Upper lobe of right lung (tissue), 1 donor: ENCODE data around the gene RGCC. TPM values are rescaled to one million over a fixed set of nuclear protein-coding genes. Genes with fewer than 3 reads are reported as not detected.

Experiments used
- ATAC-seq: fragments of 200-7000 bp; cut with Tn5 transposase; one replicate; pipeline ENCODE4 v1.9.1; 2020; ENCODE audit warnings: mild to moderate bottlenecking, moderate library complexity
- DNase-seq: peaks from one replicate; pipeline ENCODE4 v3.0.0-alpha.2; 2020
- H3K27ac ChIP-seq: fragments of 200-600 bp; one replicate; pipeline ENCODE4 v1.8.0; 2022
- H3K27me3 ChIP-seq: fragments of 200-600 bp; one replicate; pipeline ENCODE4 v1.8.0; 2022; ENCODE audit warnings: mild to moderate bottlenecking
- H3K36me3 ChIP-seq: fragments of 200-600 bp; one replicate; pipeline ENCODE4 v1.8.0; 2022
- H3K4me1 ChIP-seq: fragments of 200-600 bp; one replicate; pipeline ENCODE4 v1.8.0; 2022
- H3K4me3 ChIP-seq: fragments of 200-600 bp; one replicate; pipeline ENCODE4 v1.8.0; 2022; ENCODE audit warnings: mild to moderate bottlenecking
- H3K9me3 ChIP-seq: fragments of 200-600 bp; one replicate; pipeline ENCODE4 v1.8.0; 2022
- intact Hi-C: fragments of 100-400 bp; cut with DNase I; formaldehyde crosslinking; loops from one replicate; pipeline ENCODE4 v1.11.0; 2022
- total RNA-seq: library from RNA; stranded (reverse); fragmentation: NEBNext Ultra II Directional; extraction: Animal tissue kit (Norgen Biotek cat#: 25700); gene quantifications from one replicate; pipeline ENCODE4 v1.2.1, GENCODE V29; 2021
- TF ChIP-seq, protein P1 (sequence below): fragments of 200-600 bp; IDR thresholded peaks from one replicate; pipeline ENCODE4 v1.8.0; 2022; ENCODE audit warnings: antibody characterized with exemption
- donor health status: DM: no; HTN: yes; CAD: no; lungs with severe emphysema.

Gene RGCC
- total RNA-seq, 1 donor from 2014 or later: 752 TPM

DNA sequence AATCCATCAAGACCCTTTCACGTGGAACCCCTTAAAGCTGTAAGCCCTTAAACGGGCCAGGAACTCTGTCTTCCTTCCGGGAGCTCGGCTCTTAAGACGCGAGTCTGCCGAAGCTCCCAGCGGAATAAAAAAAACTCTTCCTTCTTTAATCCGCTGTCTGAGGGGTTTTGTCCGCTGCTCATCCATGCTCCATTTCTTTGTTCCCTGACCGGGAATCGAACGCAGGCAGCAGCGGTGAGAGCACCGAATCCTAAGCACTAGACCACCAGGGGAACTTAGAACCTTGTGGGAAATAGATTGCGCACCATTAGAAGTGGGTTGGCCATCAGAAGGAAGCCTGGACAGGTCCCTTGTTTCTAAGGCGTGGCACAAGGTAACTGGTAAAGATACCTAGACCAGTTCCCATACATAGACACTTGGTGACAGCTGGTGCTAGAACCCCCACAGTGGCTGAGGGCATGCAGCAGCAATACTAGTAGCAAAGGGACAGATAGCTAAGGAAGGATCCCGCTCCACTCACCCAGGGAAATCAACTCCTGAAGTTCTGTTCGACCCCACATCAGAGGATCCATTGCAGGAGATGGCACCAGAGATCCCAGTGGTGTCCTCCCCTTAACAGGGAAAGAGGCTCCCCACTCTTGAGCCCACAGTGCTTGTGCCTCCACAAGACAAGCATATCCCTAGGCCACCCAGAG is 1.5 kb upstream of the RGCC start:
- Histone ChIP-seq H3K36me3 (peaks cover 19% of the 10 kb centered on the region), H3K4me3 (no peak overlapping the region), H3K4me1 (no peaks in the 10 kb centered on the region), H3K27me3 (no peaks in the 10 kb centered on the region), H3K9me3 (no peaks in the 10 kb centered on the region), H3K27ac (no peak overlapping the region)
- TF ChIP-seq, protein P1, sequence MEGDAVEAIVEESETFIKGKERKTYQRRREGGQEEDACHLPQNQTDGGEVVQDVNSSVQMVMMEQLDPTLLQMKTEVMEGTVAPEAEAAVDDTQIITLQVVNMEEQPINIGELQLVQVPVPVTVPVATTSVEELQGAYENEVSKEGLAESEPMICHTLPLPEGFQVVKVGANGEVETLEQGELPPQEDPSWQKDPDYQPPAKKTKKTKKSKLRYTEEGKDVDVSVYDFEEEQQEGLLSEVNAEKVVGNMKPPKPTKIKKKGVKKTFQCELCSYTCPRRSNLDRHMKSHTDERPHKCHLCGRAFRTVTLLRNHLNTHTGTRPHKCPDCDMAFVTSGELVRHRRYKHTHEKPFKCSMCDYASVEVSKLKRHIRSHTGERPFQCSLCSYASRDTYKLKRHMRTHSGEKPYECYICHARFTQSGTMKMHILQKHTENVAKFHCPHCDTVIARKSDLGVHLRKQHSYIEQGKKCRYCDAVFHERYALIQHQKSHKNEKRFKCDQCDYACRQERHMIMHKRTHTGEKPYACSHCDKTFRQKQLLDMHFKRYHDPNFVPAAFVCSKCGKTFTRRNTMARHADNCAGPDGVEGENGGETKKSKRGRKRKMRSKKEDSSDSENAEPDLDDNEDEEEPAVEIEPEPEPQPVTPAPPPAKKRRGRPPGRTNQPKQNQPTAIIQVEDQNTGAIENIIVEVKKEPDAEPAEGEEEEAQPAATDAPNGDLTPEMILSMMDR: no peak
- DNase-seq (no peak), ATAC-seq (no peak)
- intact Hi-C loops: no loop called here

GRCh38 chr13:41457589-41458186 is 338 bp downstream of the RGCC start:
- Histone ChIP-seq H3K4me1 (no peaks in the 10 kb centered on the region), H3K36me3 (peaks cover 36% of the 10 kb centered on the region), H3K27ac (peak overlapping the region; percentile 92), H3K4me3 (peak overlapping the region; percentile 71), H3K27me3 (no peaks in the 10 kb centered on the region), H3K9me3 (no peaks in the 10 kb centered on the region)
- ATAC-seq: peak; percentile 3
- intact Hi-C loops: no loop called here
- peak; percentile 73 for DNase-seq
- TF ChIP-seq, protein P1: no peak

GRCh38 chr13:41458187-41458760 is 924 bp downstream of the RGCC start:
- DNase-seq (peak; percentile 77), ATAC-seq (peak; percentile 6)
- Histone ChIP-seq H3K36me3 (peaks cover 36% of the 10 kb centered on the region), H3K9me3 (no peaks in the 10 kb centered on the region), H3K27ac (peak overlapping the region; percentile 92), H3K4me1 (no peaks in the 10 kb centered on the region), H3K4me3 (peak overlapping the region; percentile 71), H3K27me3 (no peaks in the 10 kb centered on the region)
- intact Hi-C loops: no loop called here
- TF ChIP-seq, protein P1: no peak

GRCh38 chr13:41458761-41459431 is 1.5 kb downstream of the RGCC start:
- H3K4me1 ChIP-seq: peaks cover 4% of the 10 kb centered on the region
- DNase-seq (peak; percentile 70), ATAC-seq (peak; percentile 45)
- no peaks in the 10 kb centered on the region for H3K27me3 ChIP-seq
- H3K9me3 ChIP-seq: no peaks in the 10 kb centered on the region
- H3K27ac ChIP-seq: peak overlapping the region; percentile 92
- TF ChIP-seq, protein P1: peak; percentile 77
- H3K4me3 ChIP-seq: peak overlapping the region; percentile 71
- intact Hi-C loops: no loop called here
- H3K36me3 ChIP-seq: peaks cover 39% of the 10 kb centered on the region

GRCh38 chr13:41459432-41460073 is 2.2 kb downstream of the RGCC start:
- peaks cover 46% of the 10 kb centered on the region for H3K36me3 ChIP-seq
- peaks cover 11% of the 10 kb centered on the region for H3K4me1 ChIP-seq
- H3K27me3 ChIP-seq: no peaks in the 10 kb centered on the region
- ATAC-seq: no peak
- intact Hi-C loops: no loop called here
- TF ChIP-seq, protein P1: no peak
- H3K27ac ChIP-seq: peak overlapping the region; percentile 92
- peak overlapping the region; percentile 71 for H3K4me3 ChIP-seq
- DNase-seq: no peak
- H3K9me3 ChIP-seq: no peaks in the 10 kb centered on the region
